Measurements from ENCODE around the gene COMMD10. TPM values are rescaled to one million over a fixed set of nuclear protein-coding genes. Genes with fewer than 3 reads are reported as not detected.

COMMD10 gene
- total RNA-seq, 2 experiments from 2014 or later = 26.0 to 27.6 TPM

DNA sequence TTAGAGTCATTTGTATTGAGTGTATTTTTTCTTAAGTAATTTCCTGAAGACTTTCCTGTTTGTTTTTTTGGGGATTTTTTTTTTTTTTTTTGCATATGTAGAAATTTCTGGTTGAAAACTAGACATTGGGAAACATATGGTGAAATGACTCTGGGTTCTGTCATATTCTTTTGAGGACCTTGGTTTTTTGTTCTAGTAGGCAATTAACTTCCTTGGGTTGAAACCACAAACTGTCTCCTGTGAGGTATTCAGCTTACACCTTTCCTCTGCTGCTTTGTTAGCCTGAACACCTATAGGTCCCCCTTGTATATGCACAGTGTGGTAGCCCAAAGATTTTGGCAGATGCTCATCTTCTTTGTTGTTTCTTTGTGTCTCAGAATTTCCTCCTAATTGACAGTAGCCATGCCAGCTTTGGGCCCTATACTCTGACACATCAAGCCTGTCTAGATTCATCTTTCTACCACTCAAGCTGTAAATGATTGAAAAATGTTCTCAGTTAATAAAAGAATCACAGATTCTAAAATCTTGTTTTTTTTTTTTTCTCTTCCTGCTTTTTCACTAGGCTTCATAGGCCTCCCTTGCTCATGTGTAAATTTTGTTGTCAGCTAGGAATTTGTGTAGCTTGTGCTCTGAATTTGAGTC, 140.6 kb downstream of the COMMD10 start:
- intact Hi-C loops (cut with DNase I, micrococcal nuclease) = no loop called here
- H3K4me3 Mint-ChIP-seq = no peak overlapping the region
- POLR2A ChIA-PET = no interaction called here

DNA sequence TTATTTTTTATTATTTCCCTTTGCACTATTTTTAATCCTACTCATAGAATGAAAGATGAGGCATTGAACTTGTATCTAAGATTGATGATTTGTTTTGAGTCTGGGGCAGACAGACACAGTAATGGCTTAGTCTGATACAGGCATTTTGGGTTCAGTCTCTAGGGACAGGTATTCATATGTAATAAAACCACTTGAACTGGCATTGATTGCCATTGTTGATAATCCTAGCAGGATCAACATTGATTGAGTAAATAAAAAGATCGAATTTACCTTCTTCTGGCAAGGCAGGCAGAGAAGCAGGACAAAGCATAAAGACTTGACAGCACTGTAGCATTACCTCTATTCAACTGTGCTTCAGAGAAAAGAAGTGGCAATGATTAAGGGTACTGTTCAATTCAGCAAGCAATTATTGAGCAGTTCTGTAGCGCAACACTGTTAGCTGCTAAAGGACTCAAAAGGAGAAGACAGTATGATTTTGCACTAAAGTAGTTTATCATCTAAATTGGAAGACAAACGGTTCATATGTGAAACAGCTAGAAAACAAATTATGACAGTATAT, 144.4 kb downstream of the COMMD10 start:
- ATAC-seq (ENCODE audit: poor library complexity) (no peak), DNase-seq (no peak)
- ChIA-PET POLR2A (no interaction called here), CTCF (no interaction called here)
- Histone ChIP-seq H3K9me3 (ENCODE audit: control insufficient read depth in 1 of 2, insufficient read depth in 1 of 2, low read length in 2 of 2) (peaks cover 0 to 4% of the 10 kb centered on the region in 2 experiments), H3K36me3 (ENCODE audit: insufficient read depth, low read length) (peaks cover 4% of the 10 kb centered on the region), H3K27ac (ENCODE audit: low read depth in 1 of 2, low read length in 2 of 2) (no peak overlapping the region), H3K4me3 (ENCODE audit: low read length) (no peak overlapping the region), H3K27me3 (ENCODE audit: control insufficient read depth in 1 of 2, insufficient read depth in 2 of 2, low read length in 2 of 2) (no peaks in the 10 kb centered on the region), H3K4me1 (ENCODE audit: insufficient read depth, low read length) (no peaks in the 10 kb centered on the region)
- H3K4me3 Mint-ChIP-seq = no peak overlapping the region
- intact Hi-C loops (cut with DNase I, micrococcal nuclease) = no loop called here
- H3K36me3 Mint-ChIP-seq (ENCODE audit: low read depth) = peaks cover 46% of the 10 kb centered on the region
- H3K9me3 Mint-ChIP-seq = no peaks in the 10 kb centered on the region
- H3K4me1 Mint-ChIP-seq (ENCODE audit: low read depth) = no peaks in the 10 kb centered on the region
- H3K27ac Mint-ChIP-seq = no peak overlapping the region
- TF ChIP-seq, protein P1, sequence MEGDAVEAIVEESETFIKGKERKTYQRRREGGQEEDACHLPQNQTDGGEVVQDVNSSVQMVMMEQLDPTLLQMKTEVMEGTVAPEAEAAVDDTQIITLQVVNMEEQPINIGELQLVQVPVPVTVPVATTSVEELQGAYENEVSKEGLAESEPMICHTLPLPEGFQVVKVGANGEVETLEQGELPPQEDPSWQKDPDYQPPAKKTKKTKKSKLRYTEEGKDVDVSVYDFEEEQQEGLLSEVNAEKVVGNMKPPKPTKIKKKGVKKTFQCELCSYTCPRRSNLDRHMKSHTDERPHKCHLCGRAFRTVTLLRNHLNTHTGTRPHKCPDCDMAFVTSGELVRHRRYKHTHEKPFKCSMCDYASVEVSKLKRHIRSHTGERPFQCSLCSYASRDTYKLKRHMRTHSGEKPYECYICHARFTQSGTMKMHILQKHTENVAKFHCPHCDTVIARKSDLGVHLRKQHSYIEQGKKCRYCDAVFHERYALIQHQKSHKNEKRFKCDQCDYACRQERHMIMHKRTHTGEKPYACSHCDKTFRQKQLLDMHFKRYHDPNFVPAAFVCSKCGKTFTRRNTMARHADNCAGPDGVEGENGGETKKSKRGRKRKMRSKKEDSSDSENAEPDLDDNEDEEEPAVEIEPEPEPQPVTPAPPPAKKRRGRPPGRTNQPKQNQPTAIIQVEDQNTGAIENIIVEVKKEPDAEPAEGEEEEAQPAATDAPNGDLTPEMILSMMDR (IDR thresholded peaks at IDR 0.05) = no peak
- no peaks in the 10 kb centered on the region for H3K27me3 Mint-ChIP-seq

More for the DNA sequence above, 140.6 kb downstream of the COMMD10 start:
- H3K9me3 ChIP-seq (ENCODE audit: control insufficient read depth in 1 of 2, insufficient read depth in 1 of 2, low read length in 2 of 2) = peaks cover 0 to 4% of the 10 kb centered on the region in 2 experiments
- H3K4me1 ChIP-seq (ENCODE audit: insufficient read depth, low read length) = no peaks in the 10 kb centered on the region
- H3K4me3 ChIP-seq (ENCODE audit: low read length) = no peak overlapping the region
- H3K27ac Mint-ChIP-seq = no peak overlapping the region
- CTCF ChIA-PET = no interaction called here
- no peak for ATAC-seq (ENCODE audit: poor library complexity)
- no peak for DNase-seq
- H3K36me3 Mint-ChIP-seq (ENCODE audit: low read depth) = peaks cover 52% of the 10 kb centered on the region
- no peaks in the 10 kb centered on the region for H3K27me3 ChIP-seq (ENCODE audit: control insufficient read depth in 1 of 2, insufficient read depth in 2 of 2, low read length in 2 of 2)
- H3K27me3 Mint-ChIP-seq = no peaks in the 10 kb centered on the region
- TF ChIP-seq, protein P1 (IDR thresholded peaks at IDR 0.05) = no peak
- H3K4me1 Mint-ChIP-seq (ENCODE audit: low read depth) = no peaks in the 10 kb centered on the region
- H3K27ac ChIP-seq (ENCODE audit: low read depth in 1 of 2, low read length in 2 of 2) = no peak overlapping the region
- H3K36me3 ChIP-seq (ENCODE audit: insufficient read depth, low read length) = peaks cover 6% of the 10 kb centered on the region
- H3K9me3 Mint-ChIP-seq = no peaks in the 10 kb centered on the region

DNA sequence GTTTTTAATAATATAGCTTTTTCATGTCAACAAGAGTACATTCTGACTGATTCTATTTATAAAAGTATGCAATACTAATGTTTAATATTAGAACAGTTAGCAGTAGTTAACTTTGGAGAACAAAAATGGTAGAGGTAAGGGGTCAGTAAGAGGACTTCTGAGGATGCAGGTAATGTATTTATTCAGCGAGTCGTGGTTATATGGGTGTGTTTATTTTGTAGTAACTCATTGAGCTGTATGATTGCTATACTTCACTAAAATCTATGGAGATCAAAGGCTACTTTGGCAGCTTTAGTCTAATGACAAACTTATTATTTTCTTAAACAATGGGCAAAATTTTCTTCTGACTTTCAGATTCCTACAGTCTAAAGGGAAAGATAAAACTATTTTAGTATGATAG, 146.5 kb downstream of the COMMD10 start:
- DNase-seq = no peak
- Mint-ChIP-seq H3K27me3 (no peaks in the 10 kb centered on the region), H3K4me3 (no peak overlapping the region), H3K27ac (no peak overlapping the region), H3K36me3 (ENCODE audit: low read depth) (peaks cover 47% of the 10 kb centered on the region), H3K4me1 (ENCODE audit: low read depth) (no peaks in the 10 kb centered on the region), H3K9me3 (peaks cover 4% of the 10 kb centered on the region)
- ChIA-PET CTCF (no interaction called here), POLR2A (no interaction called here)
- no peak overlapping the region for H3K4me3 ChIP-seq (ENCODE audit: low read length)
- intact Hi-C loops (cut with DNase I, micrococcal nuclease) = no loop called here
- ATAC-seq (ENCODE audit: poor library complexity) = no peak
- no peaks in the 10 kb centered on the region for H3K27me3 ChIP-seq (ENCODE audit: control insufficient read depth in 1 of 2, insufficient read depth in 2 of 2, low read length in 2 of 2)
- H3K36me3 ChIP-seq (ENCODE audit: insufficient read depth, low read length) = no peaks in the 10 kb centered on the region
- no peak overlapping the region for H3K27ac ChIP-seq (ENCODE audit: low read depth in 1 of 2, low read length in 2 of 2)
- no peaks in the 10 kb centered on the region for H3K9me3 ChIP-seq (ENCODE audit: control insufficient read depth in 1 of 2, insufficient read depth in 1 of 2, low read length in 2 of 2)
- no peaks in the 10 kb centered on the region for H3K4me1 ChIP-seq (ENCODE audit: insufficient read depth, low read length)
- TF ChIP-seq, protein P1 (IDR thresholded peaks at IDR 0.05) = no peak

All from CD4-positive, alpha-beta T cell (primary cell).